SK-N-SH treated with all-trans-retinoic acid at 6 μM for 48 hours (cell line): ENCODE data around the gene ARHGAP15.

Experiments used
- BACH2 ChIP-seq: fragments of 250-450 bp; sonication (Bioruptor Pico); IDR thresholded peaks from 2 replicates; pipeline ENCODE4 v1.9.0; 2021; ENCODE audit warnings: mild to moderate bottlenecking, borderline replicate concordance
- CSDC2 ChIP-seq: fragments of 250-450 bp; sonication (Bioruptor Pico); IDR thresholded peaks from 2 replicates; pipeline ENCODE4 v1.5.0; 2020; ENCODE audit warnings: mild to moderate bottlenecking, moderate library complexity
- ESRRG ChIP-seq: fragments of 250-450 bp; sonication (Bioruptor Pico); IDR thresholded peaks from 2 replicates; pipeline ENCODE4 v1.6.1; 2021; ENCODE audit warnings: mild to moderate bottlenecking
- GLIS3 ChIP-seq: fragments of 250-450 bp; sonication (Bioruptor Pico); IDR thresholded peaks from 2 replicates; pipeline ENCODE4 v1.5.0; 2020; ENCODE audit warnings: mild to moderate bottlenecking, moderate library complexity
- ISL1 ChIP-seq: fragments of 250-450 bp; sonication (Bioruptor Pico); IDR thresholded peaks from 2 replicates; pipeline ENCODE4 v2.1.2; 2022; ENCODE audit warnings: mild to moderate bottlenecking, moderate library complexity
- PATZ1 ChIP-seq: fragments of 250-450 bp; sonication (Bioruptor Pico); IDR thresholded peaks from 2 replicates; pipeline ENCODE4 v1.8.0; 2020; ENCODE audit warnings: mild to moderate bottlenecking, moderate library complexity, borderline replicate concordance
- TSHZ2 ChIP-seq: fragments of 250-450 bp; sonication (Bioruptor Pico); IDR thresholded peaks from 2 replicates; pipeline ENCODE4 v1.5.0; 2020; ENCODE audit warnings: mild to moderate bottlenecking, moderate library complexity
- ZFP3 ChIP-seq: fragments of 250-450 bp; sonication (Bioruptor Pico); IDR thresholded peaks from 2 replicates; pipeline ENCODE4 v1.5.0; 2020; ENCODE audit warnings: mild to moderate bottlenecking, moderate library complexity
- ZFP30 ChIP-seq: fragments of 450-650 bp; formaldehyde crosslinking; IDR thresholded peaks from 2 replicates; pipeline ENCODE4 v1.5.0; 2022; ENCODE audit warnings: mild to moderate bottlenecking, moderate library complexity
- ZNF70 ChIP-seq: fragments of 450-650 bp; formaldehyde crosslinking; IDR thresholded peaks from 2 replicates; pipeline ENCODE4 v1.5.0; 2020; ENCODE audit warnings: mild to moderate bottlenecking, moderate library complexity
- ZNF8 ChIP-seq: fragments of 450-650 bp; formaldehyde crosslinking; IDR thresholded peaks from 2 replicates; pipeline ENCODE4 v1.5.0; 2020; ENCODE audit warnings: mild to moderate bottlenecking, moderate library complexity

GRCh38 chr2:143718745-143719144 is 589.5 kb downstream of the ARHGAP15 start:
- TF ChIP-seq GLIS3 (CRISPR knock-in tag) (no peak), CSDC2 (CRISPR knock-in tag) (no peak), BACH2 (CRISPR knock-in tag) (no peak), ZNF8 (CRISPR knock-in tag) (no peak), ZFP30 (no peak), PATZ1 (no peak), TSHZ2 (CRISPR knock-in tag) (no peak), ISL1 (CRISPR knock-in tag) (no peak), ESRRG (CRISPR knock-in tag) (no peak), ZNF70 (CRISPR knock-in tag) (no peak), ZFP3 (CRISPR knock-in tag) (no peak)
